HEK293T (cell line): ENCODE measurements around the gene ARHGEF16.

ENCODE experiments used
- CTBP1 ChIP-seq: fragments of 450-650 bp; IDR thresholded peaks from 2 replicates; pipeline ENCODE4 v1.6.1; 2016; ENCODE audit warnings: borderline replicate concordance
- FOXK2 ChIP-seq: fragments of 450-650 bp; IDR thresholded peaks from 2 replicates; pipeline ENCODE4 v1.6.1; 2016; ENCODE audit warnings: mild to moderate bottlenecking
- FOXM1 ChIP-seq: fragments of 450-650 bp; IDR thresholded peaks from 2 replicates; pipeline ENCODE4 v1.6.1; 2017; ENCODE audit warnings: mild to moderate bottlenecking, borderline replicate concordance
- NFRKB ChIP-seq: fragments of 450-650 bp; IDR thresholded peaks from 2 replicates; pipeline ENCODE4 v1.6.1; 2016; ENCODE audit warnings: mild to moderate bottlenecking, moderate library complexity
- SP1 ChIP-seq: fragments of 450-650 bp; IDR thresholded peaks from 2 replicates; pipeline ENCODE4 v1.6.1; 2017
- SUZ12 ChIP-seq: fragments of 450-650 bp; IDR thresholded peaks from 2 replicates; pipeline ENCODE4 v1.6.1; 2016; ENCODE audit warnings: mild to moderate bottlenecking

DNA sequence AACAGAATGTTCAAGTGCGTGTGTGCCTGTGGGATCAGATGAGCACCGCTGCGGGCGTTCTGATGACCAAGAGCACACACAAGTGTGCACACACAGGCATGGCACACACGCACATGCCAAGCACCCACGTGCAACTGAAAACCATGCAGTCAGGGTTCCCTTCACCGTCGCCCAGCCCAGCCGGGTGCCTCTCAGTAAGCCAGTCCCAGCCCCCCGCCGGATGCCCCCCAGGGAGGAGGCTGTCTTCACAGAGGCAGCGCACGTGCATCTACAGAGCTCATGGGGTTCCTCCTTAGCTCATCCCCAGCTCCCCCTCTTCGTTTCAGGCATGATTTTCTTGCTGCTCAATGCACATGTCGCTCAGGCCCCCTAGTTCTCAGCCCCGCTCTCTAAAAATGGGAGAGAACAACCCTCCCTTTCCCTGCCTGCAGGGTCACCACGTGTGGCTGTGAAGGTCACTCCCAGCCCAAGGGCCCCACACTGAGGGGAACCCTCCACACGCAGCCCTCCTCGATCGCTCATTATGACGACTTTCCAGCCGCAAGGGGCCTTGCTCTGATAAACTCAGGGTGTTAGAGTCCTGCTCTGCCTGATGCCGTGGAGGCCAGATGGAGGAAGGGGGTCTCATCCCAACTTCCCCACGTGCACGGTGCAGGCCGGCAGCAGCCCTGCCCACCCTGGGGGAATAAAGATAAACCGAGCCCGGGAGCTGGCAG lies 30.4 kb upstream of the ARHGEF16 start:
- TF ChIP-seq FOXM1, result no peak
- no peak for TF ChIP-seq NFRKB
- no peak for TF ChIP-seq CTBP1
- TF ChIP-seq FOXK2, result no peak
- no peak for TF ChIP-seq SUZ12
- no peak for TF ChIP-seq SP1
